Stimulated activated naive CD4-positive, alpha-beta T cell treated with Interleukin-2 at 50 U/mL for 16 hours (primary cell): ENCODE measurements around the gene PTCD2.

Source experiments
- DNase-seq: peaks from one replicate; lab custom pipeline; 2025; lab: John Stamatoyannopoulos, UW

Gene PTCD2

DNA sequence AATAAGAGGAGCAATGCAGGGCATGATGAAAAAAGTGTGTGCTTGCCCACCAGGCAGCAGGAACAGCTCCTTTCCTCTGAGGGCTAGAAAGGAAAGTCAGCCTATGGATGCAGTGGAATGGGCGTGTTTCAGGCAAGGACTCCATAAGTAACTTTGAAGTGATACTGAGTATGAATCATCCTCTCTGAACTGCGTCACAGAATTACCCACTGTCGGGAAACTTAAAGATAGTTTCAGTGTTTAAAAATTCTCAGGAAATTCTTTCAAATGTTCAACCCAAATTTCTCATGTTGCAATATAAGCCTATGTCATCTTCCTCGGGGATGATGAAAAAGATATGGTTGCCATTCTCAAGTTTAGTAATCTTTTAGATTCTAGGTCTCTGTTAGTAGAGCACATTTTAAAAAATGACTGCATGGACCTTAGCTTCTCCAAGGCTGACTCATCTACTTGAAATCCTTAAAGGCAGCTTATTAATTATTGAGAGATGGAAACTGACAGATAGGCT is 27.7 kb downstream of the PTCD2 start:
- no peak for DNase-seq

- no peak for DNase-seq
Measured at GRCh38 chr5:72351376-72351775, 31.2 kb downstream of the PTCD2 start.

DNA sequence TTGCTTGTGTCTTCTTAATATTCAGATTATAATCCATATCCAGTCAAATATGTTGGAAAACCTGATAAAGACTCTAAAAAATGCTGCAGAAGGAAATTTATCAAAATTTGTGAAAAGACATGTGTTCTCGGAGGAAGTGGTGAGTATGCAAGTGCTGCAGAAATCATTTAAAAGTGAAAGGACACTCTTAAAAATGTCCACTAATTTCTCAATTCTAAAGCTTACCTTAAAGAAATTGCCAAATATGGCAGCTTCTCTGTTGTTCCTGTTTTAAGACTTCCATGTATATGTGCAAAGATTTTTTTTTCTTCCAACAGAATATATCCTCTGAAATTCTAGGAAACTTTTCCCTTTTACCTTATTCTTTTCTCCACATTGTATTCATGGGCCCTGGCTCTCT is 32.4 kb downstream of the PTCD2 start:
- DNase-seq: no peak

DNA sequence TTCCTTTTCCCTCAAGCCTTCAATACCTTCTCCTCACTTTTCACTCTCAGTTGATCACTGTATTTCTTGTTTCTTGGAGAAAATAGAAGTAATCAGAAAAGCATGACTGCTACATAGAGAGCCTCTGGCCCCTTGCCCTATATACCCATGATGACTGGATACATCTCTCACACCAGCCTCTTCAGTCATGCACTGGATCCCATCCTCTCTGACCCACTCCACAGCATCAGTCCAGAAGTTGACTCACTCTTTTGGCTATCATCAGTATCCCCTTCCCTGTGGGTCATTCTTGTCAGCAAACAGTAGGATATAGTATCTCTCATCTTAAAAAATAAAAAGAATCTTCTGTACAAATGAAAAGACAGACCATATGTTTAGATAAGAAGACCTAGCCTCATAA is 32.9 kb downstream of the PTCD2 start:
- DNase-seq: no peak

- no peak for DNase-seq
Measured at GRCh38 chr5:72355706-72356299, 35.6 kb downstream of the PTCD2 start.

DNA sequence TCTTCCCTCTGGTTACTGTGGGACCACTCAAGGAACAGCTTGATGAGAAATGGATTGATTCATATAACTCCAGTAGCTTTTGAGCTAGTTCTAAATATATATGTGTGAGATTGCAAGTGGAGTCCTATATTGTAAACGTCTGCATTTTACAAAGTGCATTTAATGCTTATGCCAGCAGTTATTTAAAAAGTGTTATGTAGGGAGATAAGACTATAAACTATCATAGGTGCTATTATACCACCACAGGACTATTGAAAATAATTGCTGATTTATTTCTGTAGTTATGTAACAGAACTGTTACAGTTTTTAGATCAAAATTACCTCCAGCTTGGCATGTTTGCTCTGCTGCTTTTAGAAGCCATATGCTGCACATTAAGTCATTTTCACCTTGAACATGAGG is 36.2 kb downstream of the PTCD2 start:
- no peak for DNase-seq

- DNase-seq: no peak
Measured at GRCh38 chr5:72358925-72359324, 38.8 kb downstream of the PTCD2 start.

- no peak for DNase-seq
Measured at GRCh38 chr5:72359886-72360285, 39.7 kb downstream of the PTCD2 start.

GRCh38 chr5:72363166-72363802 is 43.1 kb downstream of the PTCD2 start:
- no peak for DNase-seq

DNA sequence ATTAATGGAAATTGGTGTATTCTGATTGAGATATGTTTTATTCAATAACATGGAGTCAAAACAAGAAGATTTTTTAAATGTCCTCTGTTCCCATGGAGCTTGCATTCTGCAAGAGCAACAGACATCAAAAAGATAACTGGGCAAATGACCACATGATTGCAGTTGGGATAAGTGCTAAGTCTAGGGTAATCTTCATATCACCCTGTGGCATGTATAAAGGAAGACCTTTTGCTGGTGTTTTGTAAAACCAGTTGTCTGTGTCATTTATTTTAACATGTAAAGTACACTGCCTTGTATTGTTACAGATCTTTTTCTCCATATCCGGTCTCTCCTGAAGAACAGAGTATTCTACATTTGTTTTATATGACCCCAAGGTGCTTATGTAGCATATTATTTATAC is 44.0 kb downstream of the PTCD2 start:
- no peak for DNase-seq

GRCh38 chr5:72364951-72365350 is 44.8 kb downstream of the PTCD2 start:
- DNase-seq: no peak

- no peak for DNase-seq
Measured at GRCh38 chr5:72366324-72366976, 46.3 kb downstream of the PTCD2 start.

- no peak for DNase-seq
Measured at GRCh38 chr5:72368271-72368670, 48.1 kb downstream of the PTCD2 start.

- no peak for DNase-seq
Measured at GRCh38 chr5:72369301-72369700, 49.1 kb downstream of the PTCD2 start.

DNA sequence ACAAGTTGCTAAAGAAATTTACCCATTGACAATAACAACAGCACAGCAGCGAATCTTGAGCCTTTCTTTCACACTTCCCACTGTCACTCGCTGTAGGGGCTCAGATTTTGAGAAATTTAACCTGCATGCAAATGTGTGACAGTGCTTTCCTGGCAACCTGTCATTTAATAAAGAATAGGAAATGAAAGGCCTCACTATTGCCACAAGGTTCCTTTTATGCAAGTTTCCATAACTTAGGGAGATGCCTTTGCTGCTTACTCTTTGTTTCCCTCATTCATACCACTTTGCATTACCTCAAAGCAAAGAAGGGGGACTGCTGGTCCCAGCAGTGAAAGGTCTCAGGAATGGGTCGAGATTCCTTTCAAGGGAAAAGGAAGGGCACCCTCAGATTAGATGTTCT is 49.5 kb downstream of the PTCD2 start:
- DNase-seq: no peak

DNA sequence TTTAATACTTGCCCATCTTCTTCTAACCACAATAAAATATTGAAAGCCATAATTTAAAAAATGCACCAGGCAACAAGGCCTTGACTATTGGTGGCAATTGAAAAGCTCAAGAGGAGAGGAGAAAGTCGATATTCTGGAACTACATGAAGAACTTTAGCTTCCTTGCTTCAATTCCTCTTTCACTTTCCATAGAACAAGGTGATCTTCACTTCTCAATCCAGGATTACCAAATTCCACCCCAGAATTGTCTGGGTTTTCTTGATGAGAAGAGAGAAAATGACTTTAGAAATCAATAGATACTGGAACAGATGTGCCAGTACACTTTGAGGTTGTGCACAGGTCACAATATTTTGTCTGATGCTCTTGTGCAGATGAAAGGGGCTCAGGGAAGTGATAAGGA is 52.2 kb downstream of the PTCD2 start:
- no peak for DNase-seq

DNA sequence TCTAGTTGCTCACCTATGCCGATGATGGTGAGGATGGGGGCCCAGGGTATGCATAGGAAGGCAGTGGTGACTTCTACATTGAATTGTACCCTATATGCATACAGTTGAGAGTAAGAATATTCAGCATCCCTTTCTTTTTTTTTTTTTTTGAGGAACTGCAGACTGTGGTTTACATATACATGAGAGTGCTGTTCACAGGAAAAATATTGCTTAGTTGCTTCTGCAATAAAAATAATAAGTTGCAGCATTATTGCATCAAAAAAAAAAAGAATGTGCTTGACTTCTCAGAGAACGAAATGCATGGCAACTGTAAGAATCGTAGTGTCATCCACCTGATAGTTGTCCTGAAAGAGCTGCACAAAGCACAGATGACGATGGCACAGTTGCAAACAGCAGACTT is 52.8 kb downstream of the PTCD2 start:
- DNase-seq: no peak

DNA sequence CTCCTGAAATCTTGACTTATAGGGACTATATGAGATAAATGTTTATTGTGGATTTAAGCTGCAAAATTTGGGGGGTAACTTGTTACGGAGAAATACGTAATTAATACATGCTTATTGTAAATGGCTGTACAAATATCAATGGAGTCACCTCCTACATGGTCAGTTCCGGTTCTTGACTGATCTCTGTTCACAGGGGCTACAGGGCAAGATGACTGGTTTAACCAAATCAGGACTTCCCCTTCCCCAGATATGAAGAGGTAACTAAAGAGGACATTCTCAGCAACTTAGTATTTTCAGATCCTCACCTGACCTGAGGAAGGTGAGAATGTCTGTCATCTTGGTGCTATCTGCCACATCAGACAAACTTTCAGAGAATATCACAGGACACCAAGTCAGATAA is 54.7 kb downstream of the PTCD2 start:
- DNase-seq: no peak

GRCh38 chr5:72376381-72376780 is 56.2 kb downstream of the PTCD2 start:
- no peak for DNase-seq

- no peak for DNase-seq
Measured at GRCh38 chr5:72377910-72378638, 57.9 kb downstream of the PTCD2 start.

- DNase-seq: no peak
Measured at GRCh38 chr5:72378639-72379289, 58.6 kb downstream of the PTCD2 start.

GRCh38 chr5:72379936-72380335 is 59.8 kb downstream of the PTCD2 start:
- DNase-seq: no peak
